Iris pigment epithelial cell (primary cell): ENCODE measurements around the gene WBP2NL.
A peak's percentile ranks its signal among the peaks of the same experiment; 100 is the strongest.
"Not testable (repeated sequence)": the region's sequence is repeated elsewhere in the genome, so short reads cannot be mapped to it uniquely, and the experiment has no call there.

Experiments
- DNase-seq: peaks from one replicate; pipeline ENCODE4 v3.0.0-alpha.2; 2011; ENCODE audit warnings: low read depth

Gene WBP2NL

DNA sequence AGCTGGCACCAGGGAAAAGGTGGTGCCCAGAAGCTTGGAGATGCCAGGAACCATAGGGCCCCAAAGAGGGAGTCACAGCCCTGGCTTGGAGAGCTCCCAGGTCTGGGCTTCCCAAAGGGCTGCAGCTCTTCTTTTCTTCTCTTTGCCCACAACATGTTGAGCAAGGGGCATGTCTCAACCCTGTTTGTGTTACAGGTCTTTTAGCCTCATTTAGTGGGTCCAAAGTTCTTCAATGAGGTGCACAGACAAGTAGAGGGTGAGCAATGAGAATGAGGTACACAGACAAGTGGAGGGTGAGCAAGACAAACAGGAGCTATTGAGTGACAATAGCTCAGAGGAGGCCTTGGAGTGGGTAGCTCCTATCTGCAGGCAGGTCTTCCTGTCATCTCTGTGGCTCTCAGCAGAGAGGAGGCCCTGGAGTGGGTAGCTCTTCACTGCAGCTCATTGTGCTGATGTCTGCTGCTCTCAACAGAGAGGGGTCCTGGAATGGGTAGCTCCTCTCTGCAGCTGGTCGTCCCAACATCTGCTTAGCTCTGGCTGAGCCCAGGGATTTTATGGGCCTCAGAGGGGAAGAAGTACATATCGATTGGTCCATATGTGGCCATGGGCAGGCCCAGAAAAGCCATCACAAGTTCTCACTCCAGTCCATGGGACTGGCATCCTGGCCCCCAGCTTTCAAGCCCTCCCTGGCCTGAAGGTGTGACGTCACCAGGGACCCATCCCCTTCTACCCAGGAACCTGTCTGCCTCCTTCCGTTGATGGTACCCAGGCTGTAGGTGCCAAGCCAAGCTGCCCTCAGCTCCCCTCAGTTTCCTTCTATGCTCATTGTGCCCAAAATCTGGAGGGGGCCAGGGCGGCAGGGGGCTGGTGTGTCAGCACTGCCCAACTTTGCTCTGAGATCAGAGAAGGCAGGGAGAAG, 34.9 kb downstream of the WBP2NL start:
- no peak for DNase-seq

DNA sequence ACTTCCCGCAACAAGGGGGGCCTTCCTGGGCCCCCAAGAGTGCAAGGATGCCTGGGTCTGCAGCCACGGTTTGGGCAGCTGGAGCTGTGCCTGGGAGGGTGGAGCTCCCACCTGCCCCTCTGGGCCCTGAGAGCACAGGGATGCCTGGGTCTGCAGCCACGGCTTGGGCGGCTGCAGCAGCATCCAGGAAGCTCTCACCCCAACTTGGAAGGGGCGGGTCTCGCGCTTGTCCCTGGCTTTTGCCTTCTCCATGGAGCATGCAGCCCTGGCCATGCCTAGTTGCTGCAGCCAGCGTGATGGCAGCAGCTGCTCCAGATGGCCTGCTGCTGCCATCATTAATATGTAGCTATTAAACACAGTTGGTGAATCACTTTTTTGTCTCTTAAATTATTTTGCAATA, 36.7 kb downstream of the WBP2NL start:
- DNase-seq = no peak

DNA sequence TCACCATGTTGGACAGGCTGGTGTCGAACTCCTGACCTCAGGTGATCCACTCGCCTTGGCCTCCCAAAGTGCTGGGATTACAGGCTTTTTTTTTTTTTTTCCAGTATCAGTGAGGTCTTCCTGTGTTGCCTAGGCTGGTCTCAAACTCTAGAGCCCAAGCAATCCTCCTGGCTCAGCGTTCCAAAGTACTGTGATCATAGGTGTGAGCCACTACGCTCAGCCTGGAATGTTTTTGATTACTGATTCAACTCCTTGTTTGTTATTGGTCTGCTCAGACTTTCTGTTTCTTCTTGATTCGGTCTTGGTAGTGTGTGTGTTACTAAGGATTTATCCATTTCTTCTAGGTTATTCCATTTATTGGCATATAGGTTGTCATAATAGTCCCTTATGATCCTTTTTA, 40.7 kb downstream of the WBP2NL start:
- peak; percentile 4 for DNase-seq

DNA sequence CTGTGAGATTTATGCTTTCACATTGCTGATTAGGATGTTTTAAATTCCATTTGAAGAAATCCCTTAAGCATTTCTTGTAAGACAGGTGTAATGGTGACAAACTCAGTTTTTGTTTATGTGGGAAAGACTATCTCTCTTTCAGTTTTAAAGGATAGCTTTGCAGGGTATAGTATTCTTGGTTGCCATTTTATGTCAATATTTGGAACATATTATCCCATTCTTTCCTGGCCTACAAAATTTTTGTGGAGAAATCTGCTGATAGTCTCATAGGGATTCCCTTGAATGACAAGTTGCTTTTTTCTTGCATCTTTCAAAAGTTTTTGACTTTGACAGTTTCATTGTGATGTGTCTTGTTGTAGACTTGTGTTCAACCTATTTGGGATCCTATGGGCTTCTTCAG, 43.2 kb downstream of the WBP2NL start:
- no peak for DNase-seq

DNA sequence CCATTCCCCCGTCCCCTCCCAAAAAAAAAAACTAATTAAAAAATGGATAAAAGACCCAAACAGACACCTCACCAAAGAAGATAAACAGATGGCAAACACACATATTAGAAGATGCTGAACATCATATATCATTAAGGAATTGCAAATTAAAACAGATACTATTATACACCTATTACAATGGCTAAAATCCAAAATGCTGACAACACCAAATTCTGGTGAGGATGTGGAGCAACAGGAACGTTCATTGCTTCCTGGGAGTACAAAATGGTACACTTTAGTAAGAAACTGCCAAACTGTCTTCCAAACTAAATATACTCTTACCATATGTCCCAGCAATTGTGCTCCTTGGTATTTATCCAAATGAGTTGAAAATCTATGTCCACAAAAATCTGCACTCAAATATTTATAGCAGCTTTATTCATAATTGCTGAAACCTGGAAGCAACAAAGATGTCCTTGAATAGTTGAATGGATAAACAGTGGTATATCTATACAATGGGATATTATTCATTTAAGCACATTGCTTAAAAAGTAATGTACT, 52.1 kb downstream of the WBP2NL start:
- no peak for DNase-seq

DNA sequence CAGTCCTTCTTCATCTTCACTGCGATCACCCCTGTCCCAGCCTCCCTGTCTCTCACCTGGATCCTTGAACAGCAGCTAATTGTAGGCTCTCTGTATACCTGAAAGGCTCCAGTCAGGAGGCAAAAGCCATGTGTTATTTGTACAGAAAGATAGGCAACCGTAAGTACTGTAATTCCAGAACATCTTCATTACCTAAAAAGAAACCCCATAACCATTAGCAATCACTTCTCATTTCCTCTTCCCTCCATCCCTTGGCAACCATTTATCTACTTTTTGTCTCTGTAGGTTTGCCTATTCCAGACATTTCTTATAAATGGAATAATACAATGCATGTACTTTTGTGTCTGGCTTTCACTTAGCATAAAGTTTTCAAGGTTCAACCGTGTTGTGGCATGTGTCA, 54.2 kb downstream of the WBP2NL start:
- no peak for DNase-seq

DNA sequence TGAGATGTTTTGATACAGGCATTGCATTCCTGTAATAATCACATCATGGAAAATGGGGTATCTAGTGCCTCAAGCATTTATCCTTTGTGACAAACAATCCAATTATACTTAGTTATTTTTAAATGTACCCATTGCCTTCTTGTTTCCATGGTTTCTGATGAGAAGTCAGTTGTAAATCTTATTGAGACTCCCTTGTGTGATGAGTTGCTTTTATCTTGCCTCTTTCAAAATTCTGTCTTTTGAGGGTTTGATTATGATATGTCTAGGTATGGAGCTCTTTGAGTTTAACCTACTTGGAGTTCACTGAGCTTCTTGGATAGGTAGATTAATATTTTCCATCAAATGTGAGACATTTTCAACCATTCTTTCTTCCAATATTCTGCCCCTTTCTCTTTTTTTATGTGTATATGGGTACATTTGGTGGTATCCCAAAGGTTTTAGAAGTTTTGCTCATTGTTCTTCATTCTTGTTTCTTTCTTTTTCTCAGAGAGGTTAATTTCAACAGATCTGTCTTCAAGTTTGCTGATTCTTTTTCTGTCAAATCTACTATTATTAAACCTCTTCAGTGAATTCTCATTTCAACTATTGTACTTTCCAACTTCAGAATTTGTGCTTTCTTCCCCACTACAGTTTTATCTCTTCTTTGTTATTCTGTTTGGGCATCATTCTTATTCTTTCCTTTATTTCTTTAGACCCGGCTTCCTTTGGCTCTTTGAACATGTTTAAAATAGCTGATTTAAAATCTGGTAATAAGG, 58.3 kb downstream of the WBP2NL start:
- no peak for DNase-seq

DNA sequence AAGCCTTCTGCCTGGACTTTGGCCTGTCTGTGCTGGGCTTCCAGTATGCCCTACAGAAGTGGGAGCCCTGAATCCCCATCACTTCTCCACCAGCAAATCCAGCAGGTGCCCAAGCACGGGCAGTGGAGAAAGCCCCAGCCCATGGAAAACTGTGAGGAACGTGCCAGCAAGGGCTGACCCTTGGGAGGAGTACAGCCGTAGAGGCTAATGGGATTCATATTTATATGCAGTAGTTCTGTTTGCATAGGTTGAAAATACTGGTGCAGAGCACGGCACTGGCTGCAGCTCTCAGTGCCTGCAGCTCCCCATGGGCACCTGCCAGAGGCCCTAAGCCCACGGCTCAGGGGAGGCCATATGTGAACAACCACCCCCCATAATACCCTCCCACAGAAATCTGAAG, 61.9 kb downstream of the WBP2NL start:
- DNase-seq = no peak

DNA sequence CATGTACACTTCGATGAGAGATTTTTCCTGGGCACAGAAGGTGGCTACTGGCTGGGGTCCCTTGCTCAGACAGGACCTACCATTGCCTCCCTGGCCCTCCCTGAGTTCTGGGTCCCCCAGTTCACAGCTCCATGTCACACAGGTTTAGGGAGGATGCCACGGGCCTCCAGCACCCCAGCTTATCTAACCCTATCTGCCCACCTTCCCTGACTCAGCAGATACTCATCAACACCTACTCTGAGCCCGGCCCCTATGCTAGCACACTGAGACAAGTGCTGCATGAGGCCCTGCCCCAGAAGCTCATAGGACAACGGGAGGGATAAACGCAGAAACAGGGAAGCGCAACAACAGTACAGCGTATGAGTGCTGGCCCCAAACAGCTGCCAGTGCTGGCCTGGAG, 62.5 kb downstream of the WBP2NL start:
- DNase-seq = no peak

DNA sequence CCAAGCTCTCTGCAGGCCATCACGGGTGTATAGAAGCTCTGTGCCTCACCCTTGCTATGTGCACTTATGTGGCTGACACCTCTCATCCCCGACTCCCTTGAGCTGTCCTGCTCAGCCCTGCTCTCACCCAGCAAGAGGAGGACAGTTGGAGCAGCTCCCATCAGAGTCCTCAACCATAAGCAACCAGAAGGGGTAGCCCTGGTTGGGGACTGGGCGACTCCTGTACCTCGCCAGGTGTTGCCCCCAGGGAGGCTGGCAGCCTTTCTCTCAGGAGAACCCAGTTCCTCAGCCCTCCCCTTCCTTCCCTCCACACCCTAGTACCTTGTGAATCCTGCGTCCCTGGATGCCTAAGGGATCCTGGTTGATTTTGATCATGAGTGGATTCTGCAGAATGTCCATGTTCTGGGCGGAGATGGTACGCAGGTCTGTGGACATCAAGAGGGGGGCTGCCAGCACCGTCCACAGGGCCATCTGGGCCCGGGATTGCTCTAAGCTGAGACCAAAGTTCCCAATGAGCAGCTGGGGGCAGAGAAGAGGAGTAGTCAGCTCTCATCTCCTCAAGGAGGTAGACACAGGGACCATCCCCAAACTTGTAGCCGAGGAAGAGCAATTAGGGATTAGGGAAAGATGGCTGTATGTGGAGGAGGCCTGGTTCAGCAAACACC, 64.0 kb downstream of the WBP2NL start:
- no peak for DNase-seq

DNA sequence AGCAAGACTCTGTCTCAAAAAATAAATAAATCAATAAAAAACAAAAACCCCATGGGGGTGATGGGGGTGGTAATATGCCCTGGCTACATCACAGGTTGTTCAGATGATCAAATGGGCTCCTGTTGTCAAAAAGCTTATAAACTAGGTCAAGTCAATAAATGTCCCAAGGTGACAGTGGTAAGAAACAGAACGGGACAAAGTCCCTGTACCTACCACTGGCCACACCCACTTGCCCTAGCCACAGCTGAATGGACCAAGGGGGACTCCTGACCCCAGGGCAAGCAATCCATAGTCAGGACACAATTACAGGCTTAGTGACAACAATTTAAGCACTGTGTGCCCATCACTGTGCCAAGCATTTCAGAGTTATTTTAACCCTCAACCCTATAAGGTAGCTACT, 66.0 kb downstream of the WBP2NL start:
- DNase-seq = no peak

DNA sequence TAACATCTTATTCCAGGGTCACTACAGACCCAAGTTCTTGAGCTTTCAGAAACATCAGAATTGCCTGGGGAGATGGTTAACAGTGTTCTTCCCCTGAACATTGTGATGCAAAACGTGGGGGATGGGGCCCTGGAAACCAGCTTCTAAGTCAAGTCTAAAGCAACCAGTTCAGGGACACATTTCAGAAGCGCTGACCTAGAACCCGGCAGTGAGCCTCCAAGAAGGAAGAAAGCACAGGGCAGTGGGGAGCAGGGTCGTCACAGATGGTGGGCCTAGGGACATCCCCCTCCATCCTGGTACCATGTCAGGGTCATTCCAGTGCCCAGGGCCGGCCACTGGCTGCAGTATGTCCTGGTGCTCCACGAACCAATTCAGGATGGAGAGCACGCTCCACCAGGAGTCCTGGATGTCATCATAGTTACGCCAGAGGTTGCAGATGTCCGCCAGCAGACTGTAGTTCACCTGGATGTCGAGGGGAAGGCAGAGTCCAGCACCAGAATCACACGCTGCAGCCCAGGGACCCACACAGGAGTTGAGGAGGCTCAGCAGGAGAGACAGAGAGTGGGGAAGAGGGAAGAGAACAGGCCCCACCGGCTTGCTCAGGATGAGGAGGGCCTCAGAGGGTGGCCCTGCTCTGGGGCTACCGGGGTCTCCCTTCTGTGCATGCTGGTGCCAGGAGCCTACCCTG, 67.0 kb downstream of the WBP2NL start:
- no peak for DNase-seq

DNA sequence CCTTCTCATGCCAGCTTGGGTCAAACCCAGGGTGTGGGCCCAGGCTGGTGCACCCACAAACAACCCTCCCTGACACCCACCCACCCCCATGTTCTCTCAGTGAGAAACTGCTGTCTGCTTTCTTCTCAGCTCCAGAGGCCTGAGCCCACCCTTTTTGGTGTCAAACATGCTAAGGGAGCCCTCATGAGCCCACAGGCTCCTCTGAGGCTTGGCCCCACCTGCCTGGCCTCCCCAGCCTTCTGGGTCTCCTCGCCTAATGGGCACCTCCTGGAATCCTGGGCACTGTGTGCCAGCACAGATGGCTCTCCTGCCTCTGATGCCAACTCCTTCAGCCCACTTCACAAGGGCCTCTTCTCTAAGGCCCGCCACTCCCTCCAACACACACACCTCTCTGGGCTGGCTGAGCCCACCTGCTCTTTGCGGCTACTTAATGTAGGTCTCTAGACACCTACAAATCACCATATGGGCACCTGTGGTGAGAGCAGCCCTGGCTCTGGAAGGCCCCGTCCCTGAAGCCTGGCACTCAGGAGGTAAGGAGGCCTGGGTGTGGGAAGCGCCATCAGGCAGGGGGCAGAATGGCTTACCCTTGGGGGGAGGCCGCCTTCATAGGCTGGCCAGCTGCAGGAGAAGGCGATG, 67.7 kb downstream of the WBP2NL start:
- no peak for DNase-seq

DNA sequence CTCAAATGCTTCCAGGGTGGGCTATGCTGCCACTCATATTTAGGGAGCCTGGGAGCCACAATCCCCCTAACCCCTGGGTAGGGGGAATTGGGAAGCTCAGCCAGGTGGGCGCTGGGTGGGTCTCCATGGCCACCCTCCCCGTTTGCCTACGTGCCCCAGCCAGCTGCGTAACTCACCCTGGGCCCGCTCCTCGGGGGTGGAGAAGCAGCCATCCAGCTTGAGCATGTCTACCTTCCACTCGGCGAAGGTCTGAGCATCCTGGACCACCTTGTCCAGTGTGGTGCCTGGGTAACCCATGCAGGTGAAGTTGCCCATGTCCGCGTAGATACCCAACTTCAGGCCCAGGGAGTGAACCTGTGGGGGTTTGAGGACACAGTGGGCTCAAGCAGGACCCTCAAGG, 68.3 kb downstream of the WBP2NL start:
- DNase-seq = no peak

DNA sequence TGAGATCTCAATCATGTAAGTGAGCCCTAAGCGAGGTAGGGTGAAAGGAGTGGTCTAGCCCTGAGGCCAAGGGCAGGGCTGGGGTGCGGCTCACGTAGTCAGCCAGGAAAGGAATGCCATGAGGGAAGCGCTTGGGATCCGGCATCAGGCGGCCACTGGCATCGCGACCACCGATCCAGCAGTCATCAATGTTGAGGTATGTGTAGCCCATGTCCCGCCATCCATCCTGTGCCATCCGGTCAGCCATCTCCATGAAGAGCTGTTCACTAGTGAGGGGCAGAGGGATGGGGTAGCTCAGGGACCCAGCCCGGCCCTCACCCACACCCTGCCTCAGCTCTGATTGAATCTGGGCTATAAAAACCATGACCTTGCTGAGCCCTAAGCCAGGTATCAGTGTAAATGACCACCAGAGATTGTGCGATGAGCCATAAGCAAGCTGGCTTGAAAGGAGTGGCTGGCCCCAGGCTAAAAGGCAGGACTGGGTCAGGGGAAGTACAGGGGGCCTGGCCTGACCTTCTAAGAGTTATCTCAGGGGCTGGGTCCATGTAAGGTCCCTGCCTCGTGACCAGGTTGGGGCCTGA, 69.2 kb downstream of the WBP2NL start:
- DNase-seq = no peak

DNA sequence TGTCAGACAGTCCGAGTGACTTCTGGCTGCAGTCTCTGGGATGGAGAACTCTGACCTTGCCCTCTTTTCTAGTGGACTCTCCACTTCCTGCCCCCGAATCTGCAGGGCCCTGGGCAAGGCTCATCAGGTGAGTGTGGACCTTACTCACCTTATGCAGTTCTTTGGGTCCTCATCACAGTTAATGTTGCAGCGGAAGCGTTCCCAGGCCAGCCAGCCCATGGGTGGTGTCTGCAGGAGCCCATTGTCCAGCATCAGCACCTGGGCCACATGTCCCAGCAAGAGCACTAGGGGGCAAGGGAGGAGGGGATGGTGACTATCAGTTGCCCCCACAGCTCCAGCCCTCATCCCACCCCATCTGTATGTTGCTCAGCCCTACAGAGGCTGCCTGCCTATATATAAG, 69.7 kb downstream of the WBP2NL start:
- DNase-seq = no peak

DNA sequence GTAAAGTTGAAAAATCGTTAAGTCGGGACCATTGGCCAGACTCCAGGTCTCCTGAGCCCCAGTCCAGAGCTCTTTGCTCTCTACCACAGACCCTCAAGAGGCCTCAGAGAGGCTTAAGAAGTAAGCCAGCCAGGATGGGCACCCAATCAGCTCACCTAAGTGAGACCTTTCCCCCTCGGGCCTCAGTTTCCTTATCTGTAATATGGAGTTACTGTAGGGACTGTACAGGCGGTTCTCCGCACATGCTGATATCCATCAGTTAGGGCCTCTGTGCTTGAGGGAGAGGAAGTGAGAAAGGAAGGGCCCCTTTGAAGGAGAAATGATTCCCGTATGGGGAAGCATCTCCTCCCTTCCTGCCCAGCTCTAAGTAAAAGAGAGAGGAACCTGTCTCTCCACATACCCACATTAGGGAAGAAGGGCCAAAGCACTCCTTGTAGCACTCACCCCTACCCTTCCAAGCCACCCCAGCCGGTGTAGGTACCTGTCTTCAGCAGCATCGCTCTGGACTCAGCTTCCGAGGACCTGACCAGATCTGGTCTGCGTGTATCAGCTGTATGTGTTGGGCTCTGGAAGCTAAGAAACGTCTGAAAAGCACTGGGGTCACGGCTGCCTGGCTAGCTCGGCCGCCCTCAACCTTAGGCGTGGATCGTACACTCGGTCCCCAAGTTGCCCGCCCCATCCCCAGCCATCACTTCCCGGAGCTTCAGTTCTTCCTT, 71.4 kb downstream of the WBP2NL start:
- DNase-seq = no peak

DNA sequence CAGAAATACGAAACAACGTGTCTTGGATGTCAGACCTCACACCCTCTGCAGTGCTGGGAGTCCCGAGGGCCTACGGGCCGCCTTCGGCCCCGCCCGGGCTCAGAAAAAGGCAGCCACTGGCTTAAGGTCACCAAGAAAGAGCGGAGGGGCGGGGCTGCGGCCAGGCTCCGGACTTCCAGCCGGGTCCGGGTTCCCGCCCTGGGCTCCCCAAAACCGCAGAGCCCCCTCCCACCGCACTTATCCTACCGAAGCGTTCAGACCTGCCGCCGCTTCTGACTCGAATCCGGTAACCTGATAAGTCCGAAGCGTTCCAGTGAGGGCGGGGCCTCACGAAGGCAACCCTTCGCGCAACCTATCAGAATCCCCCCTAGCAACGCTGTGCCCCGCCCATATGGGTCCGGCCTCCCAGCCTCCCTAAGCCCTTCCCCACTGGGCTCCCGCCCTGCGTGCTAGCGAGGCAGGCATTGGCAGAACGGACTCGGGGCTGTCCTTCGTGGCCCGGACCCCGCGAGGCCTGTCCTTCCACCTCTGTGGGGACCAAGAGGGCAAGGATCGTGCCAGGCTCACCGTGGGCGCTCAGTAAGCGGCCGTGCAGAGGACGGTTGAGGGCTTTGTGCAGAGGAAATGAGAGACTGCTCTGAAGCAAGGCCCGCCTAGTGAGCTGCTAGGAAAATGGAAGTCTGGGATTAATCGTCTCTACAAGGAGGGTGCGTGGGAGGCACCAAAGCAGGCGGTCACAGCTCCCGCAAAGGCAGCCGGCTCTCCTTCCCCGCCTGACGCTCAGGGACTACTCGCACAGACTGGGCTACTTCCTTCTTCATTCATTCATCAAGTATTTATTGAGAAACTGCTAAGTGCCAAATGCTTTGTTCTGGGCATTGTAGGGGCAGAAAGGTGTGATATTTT, 72.2 kb downstream of the WBP2NL start, which contains the start of gene NAGA:
NAGA (minus strand) TSS at position 296 of the 906 bp plus-strand sequence. CDS start 515 bp downstream, outside the sequence.
- DNase-seq = peak; percentile 99

DNA sequence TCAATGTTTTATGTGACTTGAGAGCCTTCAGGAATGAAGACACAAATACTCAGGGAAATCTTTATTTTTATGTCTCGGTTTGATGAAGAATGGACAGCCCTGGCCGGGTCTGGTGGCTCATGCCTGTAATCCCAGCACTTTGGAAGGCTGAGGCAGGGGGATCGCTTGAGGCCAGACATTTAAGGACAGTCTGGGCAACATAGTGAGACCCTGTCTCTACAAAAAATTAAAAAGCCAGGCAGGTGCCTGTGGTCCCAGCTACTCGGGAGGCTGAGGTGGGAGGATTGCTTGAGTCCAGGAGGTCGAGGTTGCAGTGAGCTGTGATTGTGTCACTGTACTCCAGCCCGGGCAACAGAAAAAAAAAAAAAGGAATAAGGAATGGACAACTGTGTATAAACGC, 72.9 kb downstream of the WBP2NL start:
- not testable (repeated sequence) for DNase-seq
